ENCODE data around the gene RTN4RL1. TPM values are rescaled to one million over a fixed set of nuclear protein-coding genes. Genes with fewer than 3 reads are reported as not detected.

The RTN4RL1 gene
- total and polyA plus RNA-seq, 2 of the 4 experiments (the other 2 are of a cell fraction): under 0.01 to 0.03 TPM

DNA sequence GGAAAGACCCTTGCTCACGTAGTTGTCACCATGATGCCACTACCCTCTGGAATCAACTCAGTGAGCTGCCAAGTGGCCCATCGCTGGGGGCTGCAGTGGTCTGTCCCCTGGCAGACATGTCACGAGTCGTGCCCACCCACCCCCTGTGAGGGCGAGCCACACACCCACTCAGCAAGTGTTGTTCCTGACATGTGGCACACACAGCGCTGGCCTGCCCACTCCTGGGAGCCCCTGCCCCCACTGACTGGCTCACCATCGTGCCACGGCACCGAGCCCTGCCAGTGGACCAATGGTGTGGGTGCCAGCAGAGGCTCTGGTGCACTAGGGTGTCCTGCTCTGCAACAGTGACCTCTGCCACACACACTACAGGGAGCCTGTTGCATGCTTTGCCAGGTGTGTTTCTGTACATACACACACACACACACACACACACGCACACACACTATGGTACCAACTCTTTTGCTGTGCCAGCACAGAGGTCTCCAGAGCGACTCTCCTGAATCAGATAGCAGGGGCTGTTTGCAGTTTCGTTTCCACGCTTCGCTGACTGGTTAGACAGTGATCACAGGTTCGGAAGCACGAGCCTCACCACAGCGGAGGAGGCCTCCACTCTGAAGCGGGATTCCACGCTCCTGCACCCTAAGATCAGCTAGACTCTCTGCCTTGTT is 7.7 kb downstream of the RTN4RL1 start:
- dilution Hi-C loops (cut with HindIII; ENCODE audit: low sequenced_read_pairs, unreplicated experiment) (no loop called here), in situ Hi-C loops (cut with MboI; ENCODE audit: low sequenced_read_pairs) (no loop called here), intact Hi-C loops (cut with micrococcal nuclease) (no loop called here)
- H4K5ac ChIP-seq (ENCODE audit: low read depth, low read length): no peak overlapping the region
- H4K91ac ChIP-seq (ENCODE audit: insufficient read depth, low read depth, low read length): no peak overlapping the region
- no peak overlapping the region for H2BK120ac ChIP-seq (ENCODE audit: low read depth, low read length)
- H3K27me3 ChIP-seq (ENCODE audit: control insufficient read depth, insufficient read depth, low read length): peaks cover 69% of the 10 kb centered on the region
- no peak overlapping the region for H2AK5ac ChIP-seq (ENCODE audit: low read depth, low read length)
- no peak overlapping the region for H3K4ac ChIP-seq (ENCODE audit: low read depth, low read length)
- no peaks in the 10 kb centered on the region for H3K36me3 ChIP-seq (ENCODE audit: control insufficient read depth, insufficient read depth, low read length)
- no peak overlapping the region for H2AK9ac ChIP-seq (replicated peaks; ENCODE audit: low read depth, low read length, poor library complexity)
- no peak overlapping the region for H4K8ac ChIP-seq (ENCODE audit: low read depth in 2 of 2, low read length in 2 of 2)
- no peak overlapping the region for H3K9ac ChIP-seq (ENCODE audit: low read depth, low read length)
- H3K18ac ChIP-seq (ENCODE audit: low read depth, low read length): no peak overlapping the region
- CTCF ChIA-PET: no interaction called here
- no peak overlapping the region for H3K14ac ChIP-seq (replicated peaks; ENCODE audit: low read depth, low read length)
- H3K27ac ChIP-seq (ENCODE audit: insufficient read depth, low read length): no peak overlapping the region
- DNase-seq: no peak
- H3K9me1 ChIP-seq (ENCODE audit: insufficient read depth, low read length): no peaks in the 10 kb centered on the region
- H3K79me1 ChIP-seq (ENCODE audit: low read depth in 1 of 2, low read length in 2 of 2): no peaks in the 10 kb centered on the region
- H3K23ac ChIP-seq (ENCODE audit: low read depth, low read length): no peak overlapping the region
- no peak overlapping the region for H2BK15ac ChIP-seq (ENCODE audit: low read depth, low read length)
- H2BK5ac ChIP-seq (ENCODE audit: low read depth, low read length, poor library complexity, severe bottlenecking): no peak overlapping the region
- no TSS peak for BruUV-seq (replicated peaks)
- no peaks in the 10 kb centered on the region; the same call in 1 of the 2 replicates for H4K20me1 ChIP-seq (ENCODE audit: insufficient read depth, low read length)
- no peaks in the 10 kb centered on the region for H3K4me1 ChIP-seq (ENCODE audit: control insufficient read depth, insufficient read depth, low read length)
- peaks cover 2% of the 10 kb centered on the region; the same call in 1 of the 2 replicates for H3K9me3 ChIP-seq (ENCODE audit: control insufficient read depth, insufficient read depth, low read length)
- no peak overlapping the region for H3K56ac ChIP-seq (ENCODE audit: extremely low read depth, insufficient read depth, low read length)
- H2BK20ac ChIP-seq (ENCODE audit: low read depth, low read length): no peak overlapping the region
- POLR2A ChIA-PET (ENCODE audit: unreplicated experiment): no interaction called here
- H3K4me2 ChIP-seq (ENCODE audit: low read depth, low read length): no peak overlapping the region
- no peak overlapping the region for H2AFZ ChIP-seq (replicated peaks; ENCODE audit: low read length, poor library complexity)
- H3K4me3 ChIP-seq (ENCODE audit: insufficient read depth, low read depth, low read length): no peak overlapping the region
- TF ChIP-seq SMC3 (IDR thresholded peaks at IDR 0.05; ENCODE audit: low read depth, low read length): no peak
- TF ChIP-seq POLR2A (IDR thresholded peaks at IDR 0.05; ENCODE audit: low read depth, low read length): no peak
- no peak for TF ChIP-seq CHD1 (IDR thresholded peaks at IDR 0.05; ENCODE audit: low read depth, low read length)
- no peak for TF ChIP-seq CEBPB (IDR thresholded peaks at IDR 0.05; ENCODE audit: low read depth, low read length)
- TF ChIP-seq, protein P1, sequence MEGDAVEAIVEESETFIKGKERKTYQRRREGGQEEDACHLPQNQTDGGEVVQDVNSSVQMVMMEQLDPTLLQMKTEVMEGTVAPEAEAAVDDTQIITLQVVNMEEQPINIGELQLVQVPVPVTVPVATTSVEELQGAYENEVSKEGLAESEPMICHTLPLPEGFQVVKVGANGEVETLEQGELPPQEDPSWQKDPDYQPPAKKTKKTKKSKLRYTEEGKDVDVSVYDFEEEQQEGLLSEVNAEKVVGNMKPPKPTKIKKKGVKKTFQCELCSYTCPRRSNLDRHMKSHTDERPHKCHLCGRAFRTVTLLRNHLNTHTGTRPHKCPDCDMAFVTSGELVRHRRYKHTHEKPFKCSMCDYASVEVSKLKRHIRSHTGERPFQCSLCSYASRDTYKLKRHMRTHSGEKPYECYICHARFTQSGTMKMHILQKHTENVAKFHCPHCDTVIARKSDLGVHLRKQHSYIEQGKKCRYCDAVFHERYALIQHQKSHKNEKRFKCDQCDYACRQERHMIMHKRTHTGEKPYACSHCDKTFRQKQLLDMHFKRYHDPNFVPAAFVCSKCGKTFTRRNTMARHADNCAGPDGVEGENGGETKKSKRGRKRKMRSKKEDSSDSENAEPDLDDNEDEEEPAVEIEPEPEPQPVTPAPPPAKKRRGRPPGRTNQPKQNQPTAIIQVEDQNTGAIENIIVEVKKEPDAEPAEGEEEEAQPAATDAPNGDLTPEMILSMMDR (conservative IDR thresholded peaks at IDR 0.05; ENCODE audit: low read depth, low read length): no peak
- TF ChIP-seq RFX5 (IDR thresholded peaks at IDR 0.05; ENCODE audit: low read depth, low read length): no peak
- no peak for TF ChIP-seq MXI1 (IDR thresholded peaks at IDR 0.05; ENCODE audit: borderline replicate concordance, low read depth, low read length)
- no peak for TF ChIP-seq MAFK (IDR thresholded peaks at IDR 0.05; ENCODE audit: low read depth, low read length)
- no peak for TF ChIP-seq RAD21 (IDR thresholded peaks at IDR 0.05; ENCODE audit: low read length)
- TF ChIP-seq, protein P2, sequence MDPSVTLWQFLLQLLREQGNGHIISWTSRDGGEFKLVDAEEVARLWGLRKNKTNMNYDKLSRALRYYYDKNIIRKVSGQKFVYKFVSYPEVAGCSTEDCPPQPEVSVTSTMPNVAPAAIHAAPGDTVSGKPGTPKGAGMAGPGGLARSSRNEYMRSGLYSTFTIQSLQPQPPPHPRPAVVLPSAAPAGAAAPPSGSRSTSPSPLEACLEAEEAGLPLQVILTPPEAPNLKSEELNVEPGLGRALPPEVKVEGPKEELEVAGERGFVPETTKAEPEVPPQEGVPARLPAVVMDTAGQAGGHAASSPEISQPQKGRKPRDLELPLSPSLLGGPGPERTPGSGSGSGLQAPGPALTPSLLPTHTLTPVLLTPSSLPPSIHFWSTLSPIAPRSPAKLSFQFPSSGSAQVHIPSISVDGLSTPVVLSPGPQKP (IDR thresholded peaks at IDR 0.05; ENCODE audit: borderline replicate concordance, low read depth, low read length): no peak
- no peak for TF ChIP-seq NFE2L2 (IDR thresholded peaks at IDR 0.05; ENCODE audit: low read depth, low read length)
- TF ChIP-seq RCOR1 (IDR thresholded peaks at IDR 0.05; ENCODE audit: insufficient replicate concordance, low read length): no peak
- TF ChIP-seq FOS (IDR thresholded peaks at IDR 0.05; ENCODE audit: low read depth, low read length): no peak
- TF ChIP-seq, protein P3, sequence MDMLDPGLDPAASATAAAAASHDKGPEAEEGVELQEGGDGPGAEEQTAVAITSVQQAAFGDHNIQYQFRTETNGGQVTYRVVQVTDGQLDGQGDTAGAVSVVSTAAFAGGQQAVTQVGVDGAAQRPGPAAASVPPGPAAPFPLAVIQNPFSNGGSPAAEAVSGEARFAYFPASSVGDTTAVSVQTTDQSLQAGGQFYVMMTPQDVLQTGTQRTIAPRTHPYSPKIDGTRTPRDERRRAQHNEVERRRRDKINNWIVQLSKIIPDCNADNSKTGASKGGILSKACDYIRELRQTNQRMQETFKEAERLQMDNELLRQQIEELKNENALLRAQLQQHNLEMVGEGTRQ (IDR thresholded peaks at IDR 0.05; ENCODE audit: low read depth, low read length): no peak
- TF ChIP-seq BHLHE40 (IDR thresholded peaks at IDR 0.05; ENCODE audit: low read depth, low read length): no peak
- no peak for TF ChIP-seq MAZ (IDR thresholded peaks at IDR 0.05; ENCODE audit: borderline replicate concordance, low read depth, low read length)
- no peak for ATAC-seq (ENCODE audit: low read depth)
- 83% methylated on average over 9 of the region's 19 CpGs; no CpG with 5 or more reads in 1 of the 2 experiments for WGBS, 2 experiments (ENCODE audit: extremely low coverage in 2 of 2, insufficient read length in 1 of 2)
